Measurements from ENCODE around the gene SARM1.
"Not testable (repeated sequence)": the region's sequence is repeated elsewhere in the genome, so short reads cannot be mapped to it uniquely, and the experiment has no call there.

The SARM1 gene

GRCh38 chr17:28397275-28397674, 25.8 kb downstream of the SARM1 start:
- no peak for DNase-seq

- no peak for DNase-seq
Observed at GRCh38 chr17:28397687-28398279, 26.3 kb downstream of the SARM1 start.

GRCh38 chr17:28398280-28398981, 26.9 kb downstream of the SARM1 start:
- DNase-seq, result no peak

- no peak for DNase-seq
Observed at GRCh38 chr17:28399808-28400207, 28.3 kb downstream of the SARM1 start.

- no peak for DNase-seq
Observed at GRCh38 chr17:28402224-28402630, 30.7 kb downstream of the SARM1 start.

GRCh38 chr17:28402844-28403243, 31.4 kb downstream of the SARM1 start:
- no peak for DNase-seq

GRCh38 chr17:28404007-28404406, 32.5 kb downstream of the SARM1 start:
- DNase-seq, result no peak

- no peak for DNase-seq
Observed at GRCh38 chr17:28404461-28404811, 32.9 kb downstream of the SARM1 start.

GRCh38 chr17:28404812-28405570, 33.5 kb downstream of the SARM1 start:
- DNase-seq, result no peak

- peak; percentile 27 for DNase-seq
Observed at GRCh38 chr17:28405632-28406472, 34.4 kb downstream of the SARM1 start, which contains the start of gene SLC46A1. Gene SLC46A1, minus strand, starts transcription at chr17:28406212. Its CDS starts 98 bp downstream, at chr17:28406114.

GRCh38 chr17:28406473-28406814, 35.0 kb downstream of the SARM1 start:
- no peak for DNase-seq

- no peak for DNase-seq
Observed at GRCh38 chr17:28407130-28407973, 35.9 kb downstream of the SARM1 start.

GRCh38 chr17:28407974-28408306, 36.4 kb downstream of the SARM1 start:
- no peak for DNase-seq

GRCh38 chr17:28412099-28412498, 40.6 kb downstream of the SARM1 start:
- no peak for DNase-seq

GRCh38 chr17:28413804-28414203, 42.3 kb downstream of the SARM1 start:
- DNase-seq, result no peak

GRCh38 chr17:28415886-28416285, 44.4 kb downstream of the SARM1 start:
- no peak for DNase-seq

GRCh38 chr17:28416703-28417311, 45.3 kb downstream of the SARM1 start:
- no peak for DNase-seq

GRCh38 chr17:28421787-28422305, 50.4 kb downstream of the SARM1 start:
- no peak for DNase-seq

GRCh38 chr17:28425206-28425605, 53.7 kb downstream of the SARM1 start:
- no peak for DNase-seq

GRCh38 chr17:28426081-28426519, 54.6 kb downstream of the SARM1 start:
- no peak for DNase-seq

- DNase-seq, result no peak
Observed at GRCh38 chr17:28427371-28427770, 55.9 kb downstream of the SARM1 start.

- not testable (repeated sequence) for DNase-seq
Observed at GRCh38 chr17:28427982-28428381, 56.5 kb downstream of the SARM1 start.
